CD14-positive monocyte (primary cell): ENCODE measurements around the gene CGREF1. TPM values are rescaled to one million over a fixed set of nuclear protein-coding genes. Genes with fewer than 3 reads are reported as not detected.

Experiments used
- DNase-seq, 3 donors: peaks; one replicate each; pipeline ENCODE4 v3.0.0-alpha.2; 2011 to 2022
- H2AFZ ChIP-seq: 2 replicates; pipeline ENCODE4 v1.6.0; 2012; ENCODE audit warnings: mild to moderate bottlenecking, low read depth, low read length, inconsistent platforms; ENCODE audit not compliant: insufficient read depth, poor library complexity, severe bottlenecking
- H3K27ac ChIP-seq, 2 donors: 1 replicate in 1 of 2; 2 replicates in 1 of 2; pipeline ENCODE4 v1.5.1; 2012 to 2013; ENCODE audit warnings: low read length in 2 of 2, control low read depth in 1 of 2, inconsistent platforms in 1 of 2, low read depth in 1 of 2, mild to moderate bottlenecking in 1 of 2
- H3K27me3 ChIP-seq, 2 donors: one replicate each; pipeline versions ENCODE4 v1.6.0 to v1.6.1; 2011 to 2013; ENCODE audit warnings: low read length in 2 of 2; ENCODE audit not compliant: control insufficient read depth in 2 of 2, insufficient read depth in 2 of 2
- H3K36me3 ChIP-seq, 2 donors: replicated peaks in 1 of 2; 1 replicate in 1 of 2; 2 replicates in 1 of 2; pipeline versions ENCODE4 v1.5.1 to v1.6.1; 2012 to 2013; ENCODE audit warnings: low read length in 2 of 2, control low read depth in 1 of 2, inconsistent platforms in 1 of 2, mild to moderate bottlenecking in 1 of 2; ENCODE audit not compliant: insufficient read depth in 2 of 2, control insufficient read depth in 1 of 2
- H3K4me1 ChIP-seq, 2 donors: 1 replicate in 1 of 2; 2 replicates in 1 of 2; pipeline versions ENCODE4 v1.5.1 to v1.6.1; 2012 to 2013; ENCODE audit warnings: low read length in 2 of 2, control low read depth in 1 of 2, inconsistent platforms in 1 of 2, mild to moderate bottlenecking in 1 of 2, moderate library complexity in 1 of 2; ENCODE audit not compliant: insufficient read depth in 2 of 2, control insufficient read depth in 1 of 2
- H3K4me2 ChIP-seq: replicated peaks from 2 replicates; pipeline ENCODE3; 2012; ENCODE audit warnings: low read length, moderate library complexity, mild to moderate bottlenecking; ENCODE audit not compliant: poor library complexity, severe bottlenecking; ENCODE audit errors: extremely low read depth
- H3K4me3 ChIP-seq, 3 experiments: fragments of 200-600 bp in 1 of 3; sonication (generic) in 1 of 3; replicated peaks in 1 of 3; 1 replicate in 2 of 3; 2 replicates in 1 of 3; pipeline ENCODE4 v1.5.1; 2011 to 2013; ENCODE audit warnings: low read length in 3 of 3, mild to moderate bottlenecking in 3 of 3, control low read depth in 2 of 3, low read depth in 2 of 3, inconsistent platforms in 1 of 3, moderate library complexity in 1 of 3
- H3K79me2 ChIP-seq: 2 replicates; pipeline ENCODE4 v1.6.0; 2012; ENCODE audit warnings: mild to moderate bottlenecking, control low read depth, inconsistent platforms, low read length, moderate library complexity; ENCODE audit not compliant: insufficient read depth
- H3K9ac ChIP-seq: 2 replicates; pipeline ENCODE4 v1.6.0; 2017; ENCODE audit warnings: low read length, mild to moderate bottlenecking; ENCODE audit not compliant: insufficient read depth, poor library complexity, severe bottlenecking
- H3K9me3 ChIP-seq, 2 donors: replicated peaks in 1 of 2; 1 replicate in 1 of 2; 2 replicates in 1 of 2; pipeline versions ENCODE4 v1.5.1 to v1.6.1; 2012 to 2013; ENCODE audit warnings: low read length in 2 of 2, control low read depth in 1 of 2; ENCODE audit not compliant: control insufficient read depth in 1 of 2, insufficient read depth in 1 of 2
- H4K20me1 ChIP-seq: 2 replicates; pipeline ENCODE4 v1.6.0; 2012; ENCODE audit warnings: mild to moderate bottlenecking, low read length, control low read depth, moderate library complexity; ENCODE audit not compliant: insufficient read depth
- H3K27ac Mint-ChIP-seq, 7 donors: one replicate each; pipeline ENCODE4 v1.8.0; 2020; ENCODE audit warnings: mild to moderate bottlenecking in 7 of 7, mixed read lengths in 7 of 7, moderate library complexity in 6 of 7, inconsistent platforms in 2 of 7
- H3K27me3 Mint-ChIP-seq, 3 donors: one replicate each; pipeline ENCODE4 v1.8.0; 2021 to 2022; ENCODE audit warnings: low read depth in 3 of 3, mild to moderate bottlenecking in 3 of 3, mixed read lengths in 3 of 3, moderate library complexity in 3 of 3, inconsistent platforms in 1 of 3
- H3K36me3 Mint-ChIP-seq, 2 donors: one replicate each; pipeline ENCODE4 v1.8.0; 2020; ENCODE audit warnings: mixed read lengths in 2 of 2, inconsistent platforms in 1 of 2, mild to moderate bottlenecking in 1 of 2
- H3K4me1 Mint-ChIP-seq: one replicate; pipeline ENCODE4 v1.8.0; 2020; ENCODE audit warnings: mild to moderate bottlenecking, mixed read lengths
- H3K4me3 Mint-ChIP-seq, 2 donors: one replicate each; pipeline ENCODE4 v1.8.0; 2020; ENCODE audit warnings: mild to moderate bottlenecking in 2 of 2, mixed read lengths in 2 of 2, moderate library complexity in 1 of 2
- H3K9me3 Mint-ChIP-seq, 7 donors: one replicate each; pipeline ENCODE4 v1.8.0; 2020 to 2022; ENCODE audit warnings: mixed read lengths in 7 of 7, mild to moderate bottlenecking in 6 of 7, moderate library complexity in 6 of 7, inconsistent platforms in 2 of 7
- WGBS: methylation state at CpG from one replicate; pipeline ENCODE4 v1.1.5; 2013; ENCODE audit warnings: missing lambda C conversion rate; ENCODE audit not compliant: insufficient coverage; 5-methylcytosine and 5-hydroxymethylcytosine counted together
- intact Hi-C, 2 donors: fragments of 100-400 bp; cut with micrococcal nuclease; formaldehyde crosslinking; loops; one replicate each; pipeline versions ENCODE4 v1.15.0 to v1.15.1; 2023
- polyA plus RNA-seq, 3 donors: library from polyadenylated mRNA; depleted of rRNA in 1 of 3; unstranded in 2 of 3; stranded (reverse) in 1 of 3; fragments of 300-500 nt in 2 of 3; fragments of >200 nt in 1 of 3; fragmentation: Illumina TruSeq in 2 of 3; gene quantifications; 1 replicate in 2 of 3; 2 replicates in 1 of 3; pipeline ENCODE4 v1.2.3, GENCODE V29; 2012 to 2021
- TF ChIP-seq, protein P1 (sequence below): fragments of 200-600 bp; IDR thresholded peaks from one replicate; pipeline ENCODE4 v1.8.0; 2022; ENCODE audit warnings: antibody characterized with exemption, mild to moderate bottlenecking

CGREF1 gene
- polyA plus RNA-seq, 3 donors: not detected

GRCh38 chr2:27082773-27083409, 36.0 kb downstream of the CGREF1 start:
- Mint-ChIP-seq H3K36me3 (no peaks in the 10 kb centered on the region), H3K27me3 (peaks cover 2 to 4% (median 3%) of the 10 kb centered on the region in 3 donors), H3K4me1 (peaks cover 54% of the 10 kb centered on the region), H3K4me3 (no peak overlapping the region), H3K27ac (peak overlapping the region in 1 of 7 donors; percentile 33), H3K9me3 (no peaks in the 10 kb centered on the region)
- Histone ChIP-seq H3K27ac (peak overlapping the region in 1 of 2 donors; percentile 84), H4K20me1 (no peaks in the 10 kb centered on the region), H3K9me3 (no peaks in the 10 kb centered on the region), H2AFZ (no peak overlapping the region), H3K4me3 (no peak overlapping the region), H3K9ac (no peak overlapping the region), H3K4me2 (no peak overlapping the region), H3K36me3 (no peaks in the 10 kb centered on the region), H3K27me3 (no peaks in the 10 kb centered on the region), H3K79me2 (peaks cover 5% of the 10 kb centered on the region), H3K4me1 (peaks cover 55 to 66% of the 10 kb centered on the region in 2 donors)
- intact Hi-C loops: no loop called here
- 90% methylated on average over 26 of the region's 27 CpGs for WGBS
- DNase-seq: no peak
- TF ChIP-seq, protein P1, sequence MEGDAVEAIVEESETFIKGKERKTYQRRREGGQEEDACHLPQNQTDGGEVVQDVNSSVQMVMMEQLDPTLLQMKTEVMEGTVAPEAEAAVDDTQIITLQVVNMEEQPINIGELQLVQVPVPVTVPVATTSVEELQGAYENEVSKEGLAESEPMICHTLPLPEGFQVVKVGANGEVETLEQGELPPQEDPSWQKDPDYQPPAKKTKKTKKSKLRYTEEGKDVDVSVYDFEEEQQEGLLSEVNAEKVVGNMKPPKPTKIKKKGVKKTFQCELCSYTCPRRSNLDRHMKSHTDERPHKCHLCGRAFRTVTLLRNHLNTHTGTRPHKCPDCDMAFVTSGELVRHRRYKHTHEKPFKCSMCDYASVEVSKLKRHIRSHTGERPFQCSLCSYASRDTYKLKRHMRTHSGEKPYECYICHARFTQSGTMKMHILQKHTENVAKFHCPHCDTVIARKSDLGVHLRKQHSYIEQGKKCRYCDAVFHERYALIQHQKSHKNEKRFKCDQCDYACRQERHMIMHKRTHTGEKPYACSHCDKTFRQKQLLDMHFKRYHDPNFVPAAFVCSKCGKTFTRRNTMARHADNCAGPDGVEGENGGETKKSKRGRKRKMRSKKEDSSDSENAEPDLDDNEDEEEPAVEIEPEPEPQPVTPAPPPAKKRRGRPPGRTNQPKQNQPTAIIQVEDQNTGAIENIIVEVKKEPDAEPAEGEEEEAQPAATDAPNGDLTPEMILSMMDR: no peak

- H3K4me3 Mint-ChIP-seq: no peak overlapping the region
- Histone ChIP-seq H3K4me2 (peak overlapping the region; percentile 70), H3K4me3 (peak overlapping the region in 1 of 3 experiments; percentile 59), H3K36me3 (no peaks in the 10 kb centered on the region), H3K9me3 (no peaks in the 10 kb centered on the region), H3K9ac (peak overlapping the region; percentile 39), H3K27me3 (no peaks in the 10 kb centered on the region), H2AFZ (peak overlapping the region; percentile 61), H3K27ac (peak overlapping the region; percentile 67 to 84), H3K4me1 (peaks cover 53 to 62% of the 10 kb centered on the region in 2 donors), H3K79me2 (peaks cover 5% of the 10 kb centered on the region), H4K20me1 (no peaks in the 10 kb centered on the region)
- no peak for DNase-seq
- H3K9me3 Mint-ChIP-seq: no peaks in the 10 kb centered on the region
- H3K4me1 Mint-ChIP-seq: peaks cover 51% of the 10 kb centered on the region
- TF ChIP-seq, protein P1: no peak
- H3K27ac Mint-ChIP-seq: peak overlapping the region; percentile 89 to 96 (median 94)
- intact Hi-C loops: loop anchor here in 1 of 2 donors (2.0 kb wide), 1 partner anchor 49 kb away; the partner anchor contains the start of gene TMEM214
- H3K27me3 Mint-ChIP-seq: peaks cover 0 to 7% (median 2%) of the 10 kb centered on the region in 3 donors
- WGBS: 91% methylated on average over 36 of the region's 38 CpGs
- H3K36me3 Mint-ChIP-seq: no peaks in the 10 kb centered on the region
Measured at GRCh38 chr2:27081984-27082772, 36.8 kb downstream of the CGREF1 start.
